ENCODE results near the gene AIPL1.

DNA sequence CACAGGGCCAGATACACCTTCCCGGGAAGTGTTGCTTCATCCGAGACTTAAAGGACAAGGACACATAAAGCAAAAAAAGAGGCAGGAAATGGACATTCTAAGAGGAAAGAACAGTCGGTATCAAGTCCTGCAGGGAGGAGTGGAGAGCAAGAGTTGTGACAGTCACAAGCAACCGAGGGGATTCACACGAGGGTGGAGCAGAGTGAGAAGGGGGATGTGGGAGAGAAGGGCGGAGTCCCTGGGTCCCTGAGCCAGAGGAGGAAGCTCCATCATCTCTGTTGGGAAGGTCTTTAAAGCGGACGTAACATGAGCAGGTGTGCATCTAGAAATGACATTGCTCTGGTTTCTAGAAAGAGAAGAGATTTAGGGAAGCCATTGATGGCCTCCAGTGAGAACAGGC lies 47.1 kb downstream of the AIPL1 start:
- TF ChIP-seq POLR2A (IDR thresholded peaks at IDR 0.05) (no peak), POLR2AphosphoS5 (IDR thresholded peaks at IDR 0.05) (no peak), EP300 (IDR thresholded peaks at IDR 0.05) (no peak)
- TF ChIP-seq, protein P1, sequence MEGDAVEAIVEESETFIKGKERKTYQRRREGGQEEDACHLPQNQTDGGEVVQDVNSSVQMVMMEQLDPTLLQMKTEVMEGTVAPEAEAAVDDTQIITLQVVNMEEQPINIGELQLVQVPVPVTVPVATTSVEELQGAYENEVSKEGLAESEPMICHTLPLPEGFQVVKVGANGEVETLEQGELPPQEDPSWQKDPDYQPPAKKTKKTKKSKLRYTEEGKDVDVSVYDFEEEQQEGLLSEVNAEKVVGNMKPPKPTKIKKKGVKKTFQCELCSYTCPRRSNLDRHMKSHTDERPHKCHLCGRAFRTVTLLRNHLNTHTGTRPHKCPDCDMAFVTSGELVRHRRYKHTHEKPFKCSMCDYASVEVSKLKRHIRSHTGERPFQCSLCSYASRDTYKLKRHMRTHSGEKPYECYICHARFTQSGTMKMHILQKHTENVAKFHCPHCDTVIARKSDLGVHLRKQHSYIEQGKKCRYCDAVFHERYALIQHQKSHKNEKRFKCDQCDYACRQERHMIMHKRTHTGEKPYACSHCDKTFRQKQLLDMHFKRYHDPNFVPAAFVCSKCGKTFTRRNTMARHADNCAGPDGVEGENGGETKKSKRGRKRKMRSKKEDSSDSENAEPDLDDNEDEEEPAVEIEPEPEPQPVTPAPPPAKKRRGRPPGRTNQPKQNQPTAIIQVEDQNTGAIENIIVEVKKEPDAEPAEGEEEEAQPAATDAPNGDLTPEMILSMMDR (IDR thresholded peaks at IDR 0.05) = no peak
